SU-DHL-6 (cell line): Measurements from ENCODE around the gene CYP11A1.

ENCODE experiments used
- H2AFZ ChIP-seq: fragments of 200-600 bp; sonication (generic); 2 replicates; pipeline ENCODE4 v1.6.1; 2014; ENCODE audit warnings: low read depth, mild to moderate bottlenecking, moderate library complexity, mixed read lengths, antibody characterized with exemption, low read length; ENCODE audit not compliant: severe bottlenecking
- H3F3A ChIP-seq: fragments of 200-600 bp; shearing (Covaris generic); 2 replicates; pipeline ENCODE4 v1.6.0; 2016; ENCODE audit warnings: antibody characterized with exemption, mild to moderate bottlenecking; ENCODE audit not compliant: insufficient read depth
- H3K27ac ChIP-seq: fragments of 200-600 bp; sonication (generic); 2 replicates; pipeline ENCODE4 v1.5.1; 2016; ENCODE audit warnings: low read depth, mild to moderate bottlenecking, low read length, moderate library complexity, mixed read lengths
- H3K27me3 ChIP-seq: fragments of 200-600 bp; sonication (generic), shearing (Covaris generic); 2 replicates; pipeline ENCODE4 v1.6.0; 2014; ENCODE audit warnings: mild to moderate bottlenecking, low read length
- H3K36me3 ChIP-seq: fragments of 200-600 bp; sonication (generic); 2 replicates; pipeline ENCODE4 v1.6.1; 2014; ENCODE audit warnings: mild to moderate bottlenecking, low read length, mixed read lengths
- H3K4me2 ChIP-seq: fragments of 300-600, 200-600 bp; shearing (Covaris generic), sonication (generic); 2 replicates; pipeline ENCODE4 v1.6.0; 2014; ENCODE audit warnings: low read length, low read depth, mild to moderate bottlenecking; ENCODE audit not compliant: poor library complexity, severe bottlenecking
- H3K4me3 ChIP-seq: fragments of 200-600 bp; sonication (generic); 2 replicates; pipeline ENCODE4 v1.5.1; 2014; ENCODE audit warnings: antibody characterized with exemption, low read length, mild to moderate bottlenecking, mixed read lengths; ENCODE audit not compliant: insufficient read depth, poor library complexity, severe bottlenecking
- H3K79me2 ChIP-seq: fragments of 200-600 bp; sonication (generic); 2 replicates; pipeline ENCODE4 v1.6.1; 2014; ENCODE audit warnings: mild to moderate bottlenecking, low read length, moderate library complexity; ENCODE audit not compliant: insufficient read depth
- H3K9ac ChIP-seq: fragments of 200-600 bp; sonication (generic); 2 replicates; pipeline ENCODE4 v1.7.0; 2014; ENCODE audit warnings: mild to moderate bottlenecking, low read length
- H3K9me2 ChIP-seq: fragments of 200-600 bp; sonication (generic); replicated peaks from 2 replicates; pipeline ENCODE4 v1.6.1; 2014; ENCODE audit warnings: low read length; ENCODE audit not compliant: insufficient read depth
- H3K9me3 ChIP-seq: fragments of 200-600 bp; sonication (generic); 2 replicates; pipeline ENCODE4 v1.6.1; 2014; ENCODE audit warnings: low read length, mixed read lengths; ENCODE audit not compliant: insufficient read depth
- H4K20me1 ChIP-seq: fragments of 200-600 bp; sonication (generic); 2 replicates; pipeline ENCODE4 v1.6.1; 2014; ENCODE audit warnings: low read depth, mild to moderate bottlenecking, antibody characterized with exemption, low read length, moderate library complexity, mixed read lengths
- EZH2phosphoT487 ChIP-seq: fragments of 200-600 bp; sonication (generic), shearing (Covaris generic); conservative IDR thresholded peaks from 2 replicates; pipeline ENCODE4 v1.6.1; 2018; ENCODE audit warnings: mild to moderate bottlenecking, antibody characterized with exemption, low read length, moderate library complexity, mixed read lengths
- TF ChIP-seq, protein P1 (sequence below): fragments of 200-600 bp; sonication (generic); IDR thresholded peaks from one replicate; pipeline ENCODE4 v1.5.1; 2017; ENCODE audit warnings: antibody characterized with exemption, mild to moderate bottlenecking, low read length, moderate library complexity; ENCODE audit not compliant: insufficient read depth, poor library complexity, severe bottlenecking

The CYP11A1 gene

DNA sequence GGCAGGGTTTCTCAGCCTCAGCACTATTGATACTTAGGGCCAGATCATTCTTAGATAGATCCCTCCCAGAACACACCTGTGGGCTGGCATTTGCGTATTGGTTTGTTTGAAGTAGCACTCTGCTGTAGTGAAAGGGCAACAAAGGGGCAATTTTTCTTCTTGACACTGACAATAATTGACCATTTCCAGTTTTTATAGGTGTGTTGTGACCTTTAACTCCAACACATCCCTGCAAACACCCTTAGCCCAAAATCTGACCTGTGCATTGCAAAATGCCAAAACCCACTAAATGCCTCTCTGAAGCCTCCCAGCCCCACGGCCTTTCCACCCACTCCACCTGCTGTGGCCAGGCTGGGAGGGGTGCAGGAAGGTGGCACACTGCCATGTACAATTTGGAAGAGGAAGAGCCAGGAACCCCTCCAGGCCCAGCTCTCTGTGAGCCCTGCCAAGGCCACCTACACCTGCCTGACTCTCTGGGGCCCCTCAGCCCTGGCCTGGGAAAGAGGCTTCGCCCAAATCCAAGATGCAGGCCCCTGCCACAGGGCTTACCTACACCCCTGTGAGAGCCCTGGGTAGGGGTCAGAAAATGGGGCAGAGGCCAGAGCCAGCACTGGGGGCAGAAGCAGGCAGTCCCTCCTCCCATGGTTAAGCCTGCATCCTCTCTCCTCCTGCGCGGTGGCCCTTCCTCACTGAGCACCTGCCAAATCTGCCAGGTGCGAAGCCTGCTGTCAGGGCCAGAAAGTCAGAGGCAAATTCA, 9.6 kb upstream of the CYP11A1 start:
- H3K27me3 ChIP-seq, result no peaks in the 10 kb centered on the region
- TF ChIP-seq EZH2phosphoT487, result no peak
- TF ChIP-seq, protein P1, sequence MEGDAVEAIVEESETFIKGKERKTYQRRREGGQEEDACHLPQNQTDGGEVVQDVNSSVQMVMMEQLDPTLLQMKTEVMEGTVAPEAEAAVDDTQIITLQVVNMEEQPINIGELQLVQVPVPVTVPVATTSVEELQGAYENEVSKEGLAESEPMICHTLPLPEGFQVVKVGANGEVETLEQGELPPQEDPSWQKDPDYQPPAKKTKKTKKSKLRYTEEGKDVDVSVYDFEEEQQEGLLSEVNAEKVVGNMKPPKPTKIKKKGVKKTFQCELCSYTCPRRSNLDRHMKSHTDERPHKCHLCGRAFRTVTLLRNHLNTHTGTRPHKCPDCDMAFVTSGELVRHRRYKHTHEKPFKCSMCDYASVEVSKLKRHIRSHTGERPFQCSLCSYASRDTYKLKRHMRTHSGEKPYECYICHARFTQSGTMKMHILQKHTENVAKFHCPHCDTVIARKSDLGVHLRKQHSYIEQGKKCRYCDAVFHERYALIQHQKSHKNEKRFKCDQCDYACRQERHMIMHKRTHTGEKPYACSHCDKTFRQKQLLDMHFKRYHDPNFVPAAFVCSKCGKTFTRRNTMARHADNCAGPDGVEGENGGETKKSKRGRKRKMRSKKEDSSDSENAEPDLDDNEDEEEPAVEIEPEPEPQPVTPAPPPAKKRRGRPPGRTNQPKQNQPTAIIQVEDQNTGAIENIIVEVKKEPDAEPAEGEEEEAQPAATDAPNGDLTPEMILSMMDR, result no peak
- H3K4me2 ChIP-seq, result no peak overlapping the region
- H4K20me1 ChIP-seq, result no peaks in the 10 kb centered on the region
- H3K9me3 ChIP-seq, result no peaks in the 10 kb centered on the region
- peaks cover 6% of the 10 kb centered on the region for H3F3A ChIP-seq
- H3K4me3 ChIP-seq, result no peak overlapping the region
- no peak overlapping the region for H3K9ac ChIP-seq
- H3K27ac ChIP-seq, result no peak overlapping the region
- H2AFZ ChIP-seq, result no peak overlapping the region
- H3K79me2 ChIP-seq, result no peaks in the 10 kb centered on the region
- no peaks in the 10 kb centered on the region for H3K9me2 ChIP-seq
- H3K36me3 ChIP-seq, result no peaks in the 10 kb centered on the region

- H3K4me3 ChIP-seq, result no peak overlapping the region
- no peaks in the 10 kb centered on the region for H3K9me3 ChIP-seq
- H2AFZ ChIP-seq, result no peak overlapping the region
- H3K9ac ChIP-seq, result no peak overlapping the region
- no peaks in the 10 kb centered on the region for H3K36me3 ChIP-seq
- no peaks in the 10 kb centered on the region for H3K79me2 ChIP-seq
- H3F3A ChIP-seq, result peaks cover 6% of the 10 kb centered on the region
- H3K4me2 ChIP-seq, result no peak overlapping the region
- H4K20me1 ChIP-seq, result no peaks in the 10 kb centered on the region
- TF ChIP-seq, protein P1, result no peak
- TF ChIP-seq EZH2phosphoT487, result no peak
- no peak overlapping the region for H3K27ac ChIP-seq
- H3K9me2 ChIP-seq, result no peaks in the 10 kb centered on the region
- H3K27me3 ChIP-seq, result no peaks in the 10 kb centered on the region
Measured at GRCh38 chr15:74376226-74376625, 8.8 kb upstream of the CYP11A1 start.

DNA sequence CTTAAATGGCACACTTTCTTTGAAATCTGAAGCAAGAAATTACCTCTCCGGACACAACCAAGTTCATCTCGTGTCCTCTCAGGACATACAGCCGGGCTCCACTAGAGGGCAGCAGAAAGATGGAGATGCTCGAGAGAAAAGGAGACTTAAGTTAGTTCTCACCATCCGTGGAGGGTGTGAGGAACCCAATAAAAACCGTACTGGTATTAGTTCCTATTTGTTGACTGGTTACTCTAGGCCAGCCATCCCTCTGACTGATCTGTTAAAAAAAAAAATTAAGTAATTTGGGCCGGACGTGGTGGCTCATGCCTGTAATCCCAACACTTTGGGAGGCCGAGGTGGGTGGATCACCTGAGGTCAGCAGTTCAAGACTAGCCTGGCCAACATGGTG, 7.9 kb upstream of the CYP11A1 start:
- Histone ChIP-seq H3K36me3 (no peaks in the 10 kb centered on the region), H3F3A (peaks cover 6% of the 10 kb centered on the region), H3K27me3 (no peaks in the 10 kb centered on the region), H3K27ac (no peak overlapping the region), H3K79me2 (no peaks in the 10 kb centered on the region), H3K9me3 (no peaks in the 10 kb centered on the region), H3K4me2 (peak overlapping the region; percentile 90), H3K9me2 (no peaks in the 10 kb centered on the region), H3K9ac (no peak overlapping the region), H2AFZ (no peak overlapping the region), H4K20me1 (no peaks in the 10 kb centered on the region), H3K4me3 (no peak overlapping the region)
- no peak for TF ChIP-seq EZH2phosphoT487
- TF ChIP-seq, protein P1, result peak; percentile 87
